ENCODE results near the gene SAMD5. TPM values are rescaled to one million over a fixed set of nuclear protein-coding genes. Genes with fewer than 3 reads are reported as not detected.

SAMD5 gene
- total RNA-seq, 1 donor from 2014 or later, result 12.0 TPM

- Mint-ChIP-seq H3K36me3 (peaks cover 11% of the 10 kb centered on the region), H3K4me1 (peaks cover 21% of the 10 kb centered on the region), H3K9me3 (peaks cover 25% of the 10 kb centered on the region), H3K27ac (no peak overlapping the region), H3K27me3 (ENCODE audit: low read depth) (no peaks in the 10 kb centered on the region), H3K4me3 (no peak overlapping the region)
- DNase-seq (ENCODE audit: low spot score in 2 of 2, unreplicated experiment in 2 of 2), result no peak
- no peak for TF ChIP-seq CTCF (IDR thresholded peaks at IDR 0.05; ENCODE audit: unreplicated experiment)
Measured at GRCh38 chr6:147468634-147469033, 39.9 kb upstream of the SAMD5 start.

GRCh38 chr6:147479857-147480256 is 28.6 kb upstream of the SAMD5 start:
- Mint-ChIP-seq H3K36me3 (peaks cover 4% of the 10 kb centered on the region), H3K27ac (no peak overlapping the region), H3K9me3 (peaks cover 26% of the 10 kb centered on the region), H3K4me1 (no peaks in the 10 kb centered on the region), H3K4me3 (no peak overlapping the region), H3K27me3 (ENCODE audit: low read depth) (no peaks in the 10 kb centered on the region)
- DNase-seq (ENCODE audit: low spot score in 2 of 2, unreplicated experiment in 2 of 2), result no peak
- TF ChIP-seq CTCF (IDR thresholded peaks at IDR 0.05; ENCODE audit: unreplicated experiment), result no peak

- Mint-ChIP-seq H3K27ac (no peak overlapping the region), H3K4me3 (no peak overlapping the region)
Measured at GRCh38 chr6:147486683-147487082, 21.8 kb upstream of the SAMD5 start.

GRCh38 chr6:147497472-147497871 is 11.0 kb upstream of the SAMD5 start:
- DNase-seq (ENCODE audit: low spot score in 2 of 2, unreplicated experiment in 2 of 2), result no peak
- H3K36me3 Mint-ChIP-seq, result no peaks in the 10 kb centered on the region
- TF ChIP-seq CTCF (IDR thresholded peaks at IDR 0.05; ENCODE audit: unreplicated experiment), result no peak
- no peak overlapping the region for H3K27ac Mint-ChIP-seq
- H3K9me3 Mint-ChIP-seq, result peaks cover 8% of the 10 kb centered on the region
- H3K27me3 Mint-ChIP-seq (ENCODE audit: low read depth), result peaks cover 9% of the 10 kb centered on the region
- no peak overlapping the region for H3K4me3 Mint-ChIP-seq
- no peaks in the 10 kb centered on the region for H3K4me1 Mint-ChIP-seq

More at GRCh38 chr6:147486683-147487082, 21.8 kb upstream of the SAMD5 start:
- Mint-ChIP-seq H3K36me3 (peaks cover 4% of the 10 kb centered on the region), H3K9me3 (peaks cover 8% of the 10 kb centered on the region), H3K27me3 (ENCODE audit: low read depth) (peaks cover 2% of the 10 kb centered on the region), H3K4me1 (no peaks in the 10 kb centered on the region)
- TF ChIP-seq CTCF (IDR thresholded peaks at IDR 0.05; ENCODE audit: unreplicated experiment), result no peak
- no peak for DNase-seq (ENCODE audit: low spot score in 2 of 2, unreplicated experiment in 2 of 2)

GRCh38 chr6:147503587-147503986 is 4.9 kb upstream of the SAMD5 start:
- no peak for TF ChIP-seq CTCF (IDR thresholded peaks at IDR 0.05; ENCODE audit: unreplicated experiment)
- H3K9me3 Mint-ChIP-seq, result peaks cover 3% of the 10 kb centered on the region
- peaks cover 11% of the 10 kb centered on the region for H3K27me3 Mint-ChIP-seq (ENCODE audit: low read depth)
- no peak overlapping the region for H3K4me3 Mint-ChIP-seq
- H3K4me1 Mint-ChIP-seq, result peaks cover 7% of the 10 kb centered on the region
- H3K36me3 Mint-ChIP-seq, result no peaks in the 10 kb centered on the region
- no peak for DNase-seq (ENCODE audit: low spot score in 2 of 2, unreplicated experiment in 2 of 2)
- H3K27ac Mint-ChIP-seq, result no peak overlapping the region

GRCh38 chr6:147504848-147505247 is 3.6 kb upstream of the SAMD5 start:
- TF ChIP-seq CTCF (IDR thresholded peaks at IDR 0.05; ENCODE audit: unreplicated experiment), result no peak
- Mint-ChIP-seq H3K36me3 (no peaks in the 10 kb centered on the region), H3K27ac (no peak overlapping the region), H3K4me1 (peaks cover 12% of the 10 kb centered on the region), H3K27me3 (ENCODE audit: low read depth) (peaks cover 16% of the 10 kb centered on the region), H3K9me3 (no peaks in the 10 kb centered on the region), H3K4me3 (no peak overlapping the region)
- no peak for DNase-seq (ENCODE audit: low spot score in 2 of 2, unreplicated experiment in 2 of 2)
